HEK293 (cell line): ENCODE measurements around the gene EVC2.

Experiments
- YY1 ChIP-seq: fragments of 450-650 bp; formaldehyde crosslinking; IDR thresholded peaks from 2 replicates; pipeline ENCODE4 v1.5.1; 2018; ENCODE audit warnings: missing biosample characterization, missing genetic modification characterization
- TF ChIP-seq, protein P1 (sequence below): fragments of 450-650 bp; formaldehyde crosslinking; IDR thresholded peaks from 2 replicates; pipeline ENCODE4 v1.5.1; 2016; ENCODE audit warnings: missing biosample characterization, missing genetic modification characterization
- TF ChIP-seq, protein P2 (sequence below): fragments of 450-650 bp; formaldehyde crosslinking; IDR thresholded peaks from 2 replicates; pipeline ENCODE4 v1.5.1; 2016; ENCODE audit warnings: missing biosample characterization, missing genetic modification characterization

DNA sequence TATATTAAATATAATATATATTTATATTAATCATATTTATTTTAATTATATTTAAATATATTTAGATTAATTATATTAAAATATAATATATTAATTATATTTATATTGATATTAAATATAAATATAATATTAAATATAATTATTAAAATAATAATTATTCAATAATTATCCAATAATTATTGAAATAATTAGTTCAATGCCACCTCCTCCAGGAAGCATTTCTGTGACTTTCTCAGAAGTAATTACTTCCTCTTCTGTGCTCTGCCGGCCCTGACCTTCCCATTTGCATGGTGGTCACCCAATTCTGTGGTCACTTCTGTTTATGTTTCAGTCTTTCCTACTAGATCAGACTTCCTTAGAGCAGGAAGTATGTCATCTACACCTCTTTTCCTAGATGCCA is 45.8 kb downstream of the EVC2 start:
- TF ChIP-seq, protein P1, sequence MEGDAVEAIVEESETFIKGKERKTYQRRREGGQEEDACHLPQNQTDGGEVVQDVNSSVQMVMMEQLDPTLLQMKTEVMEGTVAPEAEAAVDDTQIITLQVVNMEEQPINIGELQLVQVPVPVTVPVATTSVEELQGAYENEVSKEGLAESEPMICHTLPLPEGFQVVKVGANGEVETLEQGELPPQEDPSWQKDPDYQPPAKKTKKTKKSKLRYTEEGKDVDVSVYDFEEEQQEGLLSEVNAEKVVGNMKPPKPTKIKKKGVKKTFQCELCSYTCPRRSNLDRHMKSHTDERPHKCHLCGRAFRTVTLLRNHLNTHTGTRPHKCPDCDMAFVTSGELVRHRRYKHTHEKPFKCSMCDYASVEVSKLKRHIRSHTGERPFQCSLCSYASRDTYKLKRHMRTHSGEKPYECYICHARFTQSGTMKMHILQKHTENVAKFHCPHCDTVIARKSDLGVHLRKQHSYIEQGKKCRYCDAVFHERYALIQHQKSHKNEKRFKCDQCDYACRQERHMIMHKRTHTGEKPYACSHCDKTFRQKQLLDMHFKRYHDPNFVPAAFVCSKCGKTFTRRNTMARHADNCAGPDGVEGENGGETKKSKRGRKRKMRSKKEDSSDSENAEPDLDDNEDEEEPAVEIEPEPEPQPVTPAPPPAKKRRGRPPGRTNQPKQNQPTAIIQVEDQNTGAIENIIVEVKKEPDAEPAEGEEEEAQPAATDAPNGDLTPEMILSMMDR (tag by site-specific recombination) = no peak
- TF ChIP-seq, protein P2, sequence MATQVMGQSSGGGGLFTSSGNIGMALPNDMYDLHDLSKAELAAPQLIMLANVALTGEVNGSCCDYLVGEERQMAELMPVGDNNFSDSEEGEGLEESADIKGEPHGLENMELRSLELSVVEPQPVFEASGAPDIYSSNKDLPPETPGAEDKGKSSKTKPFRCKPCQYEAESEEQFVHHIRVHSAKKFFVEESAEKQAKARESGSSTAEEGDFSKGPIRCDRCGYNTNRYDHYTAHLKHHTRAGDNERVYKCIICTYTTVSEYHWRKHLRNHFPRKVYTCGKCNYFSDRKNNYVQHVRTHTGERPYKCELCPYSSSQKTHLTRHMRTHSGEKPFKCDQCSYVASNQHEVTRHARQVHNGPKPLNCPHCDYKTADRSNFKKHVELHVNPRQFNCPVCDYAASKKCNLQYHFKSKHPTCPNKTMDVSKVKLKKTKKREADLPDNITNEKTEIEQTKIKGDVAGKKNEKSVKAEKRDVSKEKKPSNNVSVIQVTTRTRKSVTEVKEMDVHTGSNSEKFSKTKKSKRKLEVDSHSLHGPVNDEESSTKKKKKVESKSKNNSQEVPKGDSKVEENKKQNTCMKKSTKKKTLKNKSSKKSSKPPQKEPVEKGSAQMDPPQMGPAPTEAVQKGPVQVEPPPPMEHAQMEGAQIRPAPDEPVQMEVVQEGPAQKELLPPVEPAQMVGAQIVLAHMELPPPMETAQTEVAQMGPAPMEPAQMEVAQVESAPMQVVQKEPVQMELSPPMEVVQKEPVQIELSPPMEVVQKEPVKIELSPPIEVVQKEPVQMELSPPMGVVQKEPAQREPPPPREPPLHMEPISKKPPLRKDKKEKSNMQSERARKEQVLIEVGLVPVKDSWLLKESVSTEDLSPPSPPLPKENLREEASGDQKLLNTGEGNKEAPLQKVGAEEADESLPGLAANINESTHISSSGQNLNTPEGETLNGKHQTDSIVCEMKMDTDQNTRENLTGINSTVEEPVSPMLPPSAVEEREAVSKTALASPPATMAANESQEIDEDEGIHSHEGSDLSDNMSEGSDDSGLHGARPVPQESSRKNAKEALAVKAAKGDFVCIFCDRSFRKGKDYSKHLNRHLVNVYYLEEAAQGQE (tag by site-specific recombination) = no peak
- TF ChIP-seq YY1 = no peak
